Measurements from ENCODE around the gene CALB2. TPM values are rescaled to one million over a fixed set of nuclear protein-coding genes. Genes with fewer than 3 reads are reported as not detected.

CALB2 gene
- total and polyA plus RNA-seq, 2 of the 13 experiments (the other 11 are each of a cell fraction or from before 2014, with no cell fraction given), result 0.37 to 0.40 TPM

DNA sequence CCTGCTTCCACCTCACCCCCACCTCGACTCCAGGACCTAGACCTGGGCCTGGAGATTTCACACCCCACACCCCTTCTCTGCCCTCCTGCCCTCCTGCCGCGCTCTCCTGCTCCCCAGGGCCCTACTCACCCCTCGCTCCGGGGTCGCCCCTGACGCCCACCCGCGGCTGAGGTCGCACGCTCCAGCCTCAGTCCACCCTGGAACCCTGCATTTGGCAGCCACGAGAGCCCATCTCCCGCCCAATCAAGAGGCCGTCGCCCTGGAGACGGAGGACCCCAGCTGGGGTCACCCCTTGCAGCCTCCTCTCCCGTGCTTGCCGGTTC is 67.2 kb downstream of the CALB2 start (continued):
- TF ChIP-seq, protein P1, sequence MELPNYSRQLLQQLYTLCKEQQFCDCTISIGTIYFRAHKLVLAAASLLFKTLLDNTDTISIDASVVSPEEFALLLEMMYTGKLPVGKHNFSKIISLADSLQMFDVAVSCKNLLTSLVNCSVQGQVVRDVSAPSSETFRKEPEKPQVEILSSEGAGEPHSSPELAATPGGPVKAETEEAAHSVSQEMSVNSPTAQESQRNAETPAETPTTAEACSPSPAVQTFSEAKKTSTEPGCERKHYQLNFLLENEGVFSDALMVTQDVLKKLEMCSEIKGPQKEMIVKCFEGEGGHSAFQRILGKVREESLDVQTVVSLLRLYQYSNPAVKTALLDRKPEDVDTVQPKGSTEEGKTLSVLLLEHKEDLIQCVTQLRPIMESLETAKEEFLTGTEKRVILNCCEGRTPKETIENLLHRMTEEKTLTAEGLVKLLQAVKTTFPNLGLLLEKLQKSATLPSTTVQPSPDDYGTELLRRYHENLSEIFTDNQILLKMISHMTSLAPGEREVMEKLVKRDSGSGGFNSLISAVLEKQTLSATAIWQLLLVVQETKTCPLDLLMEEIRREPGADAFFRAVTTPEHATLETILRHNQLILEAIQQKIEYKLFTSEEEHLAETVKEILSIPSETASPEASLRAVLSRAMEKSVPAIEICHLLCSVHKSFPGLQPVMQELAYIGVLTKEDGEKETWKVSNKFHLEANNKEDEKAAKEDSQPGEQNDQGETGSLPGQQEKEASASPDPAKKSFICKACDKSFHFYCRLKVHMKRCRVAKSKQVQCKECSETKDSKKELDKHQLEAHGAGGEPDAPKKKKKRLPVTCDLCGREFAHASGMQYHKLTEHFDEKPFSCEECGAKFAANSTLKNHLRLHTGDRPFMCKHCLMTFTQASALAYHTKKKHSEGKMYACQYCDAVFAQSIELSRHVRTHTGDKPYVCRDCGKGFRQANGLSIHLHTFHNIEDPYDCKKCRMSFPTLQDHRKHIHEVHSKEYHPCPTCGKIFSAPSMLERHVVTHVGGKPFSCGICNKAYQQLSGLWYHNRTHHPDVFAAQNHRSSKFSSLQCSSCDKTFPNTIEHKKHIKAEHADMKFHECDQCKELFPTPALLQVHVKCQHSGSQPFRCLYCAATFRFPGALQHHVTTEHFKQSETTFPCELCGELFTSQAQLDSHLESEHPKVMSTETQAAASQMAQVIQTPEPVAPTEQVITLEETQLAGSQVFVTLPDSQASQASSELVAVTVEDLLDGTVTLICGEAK (IDR thresholded peaks at IDR 0.05), result no peak
- TF ChIP-seq, protein P1 (CRISPR knock-in tag; IDR thresholded peaks at IDR 0.05), result peak; percentile 4; the same call in 1 of the 2 replicates
- TF ChIP-seq AGO1 (IDR thresholded peaks at IDR 0.05; ENCODE audit: low read depth, low read length, poor library complexity, severe bottlenecking) (peak; percentile 55), HNF4A (CRISPR knock-in tag; IDR thresholded peaks at IDR 0.05) (no peak), HNRNPK (IDR thresholded peaks at IDR 0.05; ENCODE audit: low read depth, low read length, poor library complexity, severe bottlenecking) (peak; percentile 65)
- TF ChIP-seq, protein P2, sequence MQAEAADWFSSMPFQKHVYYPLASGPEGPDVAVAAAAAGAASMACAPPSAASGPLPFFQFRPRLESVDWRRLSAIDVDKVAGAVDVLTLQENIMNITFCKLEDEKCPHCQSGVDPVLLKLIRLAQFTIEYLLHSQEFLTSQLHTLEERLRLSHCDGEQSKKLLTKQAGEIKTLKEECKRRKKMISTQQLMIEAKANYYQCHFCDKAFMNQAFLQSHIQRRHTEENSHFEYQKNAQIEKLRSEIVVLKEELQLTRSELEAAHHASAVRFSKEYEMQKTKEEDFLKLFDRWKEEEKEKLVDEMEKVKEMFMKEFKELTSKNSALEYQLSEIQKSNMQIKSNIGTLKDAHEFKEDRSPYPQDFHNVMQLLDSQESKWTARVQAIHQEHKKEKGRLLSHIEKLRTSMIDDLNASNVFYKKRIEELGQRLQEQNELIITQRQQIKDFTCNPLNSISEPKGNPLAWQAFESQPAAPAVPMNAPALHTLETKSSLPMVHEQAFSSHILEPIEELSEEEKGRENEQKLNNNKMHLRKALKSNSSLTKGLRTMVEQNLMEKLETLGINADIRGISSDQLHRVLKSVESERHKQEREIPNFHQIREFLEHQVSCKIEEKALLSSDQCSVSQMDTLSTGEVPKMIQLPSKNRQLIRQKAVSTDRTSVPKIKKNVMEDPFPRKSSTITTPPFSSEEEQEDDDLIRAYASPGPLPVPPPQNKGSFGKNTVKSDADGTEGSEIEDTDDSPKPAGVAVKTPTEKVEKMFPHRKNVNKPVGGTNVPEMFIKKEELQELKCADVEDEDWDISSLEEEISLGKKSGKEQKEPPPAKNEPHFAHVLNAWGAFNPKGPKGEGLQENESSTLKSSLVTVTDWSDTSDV (CRISPR knock-in tag; IDR thresholded peaks at IDR 0.05), result 0 out of 2 replicates have a peak, but pooled peaks have one; percentile 69
